GM12865 (cell line): ENCODE measurements around the gene AREL1.

Experiments
- DNase-seq: peaks from one replicate; pipeline ENCODE4 v3.0.0; 2010; ENCODE audit warnings: low read depth
- H3K4me3 ChIP-seq: 2 replicates; pipeline ENCODE4 v1.5.1; 2011; ENCODE audit warnings: mild to moderate bottlenecking, low read depth, low read length, control low read depth
- CTCF ChIP-seq: IDR thresholded peaks from 2 replicates; pipeline ENCODE4 v1.5.1; 2011; ENCODE audit warnings: low read length, control low read depth, low read depth, inconsistent platforms; ENCODE audit not compliant: insufficient read depth; ENCODE audit errors: missing control alignments

The AREL1 gene

DNA sequence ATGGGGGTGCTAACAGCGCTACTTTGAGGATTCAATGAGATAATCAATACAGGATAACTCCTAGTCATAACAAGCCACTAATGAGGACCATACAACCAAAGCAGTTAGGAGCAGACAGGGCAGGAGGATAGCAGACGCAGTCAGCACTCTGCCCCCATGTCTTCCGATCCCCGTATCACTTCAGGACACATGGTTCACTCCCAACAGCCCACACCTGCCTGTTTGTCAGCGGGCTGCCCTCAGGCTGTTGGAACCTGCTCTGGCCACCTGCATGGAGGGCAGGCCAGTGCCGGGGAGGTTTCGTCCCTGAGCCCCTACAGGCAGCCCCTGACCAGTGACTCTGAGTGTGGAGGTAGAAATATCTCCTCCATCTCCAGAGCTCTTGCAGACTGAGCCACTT is 63.7 kb downstream of the AREL1 start:
- no peak for TF ChIP-seq CTCF
- DNase-seq = no peak
- no peak overlapping the region for H3K4me3 ChIP-seq

- no peak for DNase-seq
- no peak for TF ChIP-seq CTCF
- no peak overlapping the region for H3K4me3 ChIP-seq
These were observed 64.3 kb downstream of the AREL1 start for GRCh38 chr14:74648601-74649000.

DNA sequence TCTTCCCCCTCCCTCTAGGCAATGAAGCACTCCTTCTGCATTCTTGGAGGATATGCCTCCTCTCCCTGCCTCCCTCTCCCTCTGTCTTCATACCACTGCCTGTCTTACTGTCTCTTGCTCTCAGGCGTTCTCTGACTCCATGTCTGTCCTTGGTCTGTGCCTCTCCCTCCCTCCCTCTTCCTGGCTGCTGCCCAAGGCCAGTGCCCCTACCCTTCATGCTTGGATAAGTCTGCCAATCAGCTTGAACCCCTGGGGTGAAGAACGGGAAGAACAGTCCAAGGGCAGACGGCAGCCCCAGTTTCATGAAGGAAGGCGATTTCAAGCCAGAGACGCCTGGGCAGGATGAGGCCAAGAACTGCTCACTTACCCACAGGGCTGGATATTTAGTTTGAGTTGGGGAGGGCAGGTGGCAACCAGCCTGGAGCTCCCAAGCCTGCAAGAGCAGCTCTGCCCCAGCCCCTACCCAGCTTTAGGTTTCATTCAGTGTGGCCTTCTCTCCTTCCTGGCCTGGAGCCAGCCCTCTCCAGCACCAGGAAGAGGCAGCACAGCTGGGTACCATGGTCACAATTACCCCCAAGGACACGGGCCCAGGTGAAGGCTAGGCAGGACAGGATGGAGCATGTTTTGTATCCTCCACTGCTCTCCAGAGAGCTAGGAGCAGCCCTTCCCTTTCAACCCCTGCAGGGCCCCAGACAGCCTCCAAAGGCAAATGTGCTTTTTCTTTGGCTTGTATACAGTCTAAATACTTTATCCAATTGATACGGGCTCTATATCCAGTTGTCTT is 65.0 kb downstream of the AREL1 start:
- TF ChIP-seq CTCF = no peak
- H3K4me3 ChIP-seq = no peak overlapping the region
- DNase-seq = no peak

GRCh38 chr14:74647061-74647677 is 65.7 kb downstream of the AREL1 start:
- no peak overlapping the region for H3K4me3 ChIP-seq
- TF ChIP-seq CTCF = no peak
- DNase-seq = no peak

DNA sequence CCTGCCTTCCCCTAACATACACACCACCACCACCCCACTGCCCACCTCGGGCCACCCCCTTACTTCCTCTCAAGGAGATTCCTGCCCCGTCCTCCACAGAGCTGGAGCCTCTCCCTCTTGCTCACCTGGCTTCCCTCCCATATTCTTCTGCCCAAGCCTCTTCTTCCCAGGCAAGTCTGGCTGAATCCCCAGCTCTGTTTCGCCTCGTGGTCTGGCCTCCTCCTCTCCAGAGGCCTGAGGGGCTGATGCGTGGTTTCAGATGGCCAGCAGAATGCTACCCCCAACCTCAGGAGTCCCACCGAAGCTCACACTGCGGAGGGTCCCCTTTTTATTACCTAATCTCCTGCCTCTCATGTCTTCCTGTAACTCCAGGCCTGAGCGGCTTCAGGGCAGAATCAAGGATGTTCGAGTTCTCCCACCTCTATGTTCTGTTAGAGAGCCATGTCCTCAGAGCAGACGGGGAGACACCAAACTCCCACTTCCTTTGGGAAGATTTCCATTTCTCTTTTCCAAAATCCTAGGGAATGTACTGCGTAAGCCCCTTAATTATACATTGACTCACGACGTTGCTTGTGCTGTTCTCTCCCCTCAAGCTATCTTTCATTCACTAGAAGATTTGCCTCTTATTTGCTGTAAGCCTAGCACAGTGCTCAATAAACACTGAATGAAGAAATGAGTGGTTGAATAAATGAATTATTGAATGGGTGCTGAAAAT is 67.0 kb downstream of the AREL1 start:
- no peak for DNase-seq
- no peak for TF ChIP-seq CTCF
- no peak overlapping the region for H3K4me3 ChIP-seq

GRCh38 chr14:74645244-74645643 is 67.6 kb downstream of the AREL1 start:
- TF ChIP-seq CTCF = no peak
- H3K4me3 ChIP-seq = no peak overlapping the region
- no peak for DNase-seq
